Parathyroid adenoma (tissue), 2 donors: Measurements from ENCODE around the gene SHANK1.
"Not testable (repeated sequence)": the region's sequence is repeated elsewhere in the genome, so short reads cannot be mapped to it uniquely, and the experiment has no call there.

Experiments
- H2AFZ ChIP-seq: fragments of 300-600 bp; sonication (generic); one replicate; pipeline ENCODE4 v1.7.0; 2017; ENCODE audit warnings: antibody characterized with exemption, mild to moderate bottlenecking
- H3K27ac ChIP-seq: fragments of 300-600 bp; sonication (generic); one replicate; pipeline ENCODE4 v1.7.0; 2017
- H3K27me3 ChIP-seq: fragments of 300-600 bp; sonication (generic); one replicate; pipeline ENCODE4 v1.7.0; 2017; ENCODE audit warnings: low read length; ENCODE audit not compliant: control insufficient read depth, insufficient read depth
- H3K36me3 ChIP-seq: fragments of 300-600 bp; sonication (generic); one replicate; pipeline ENCODE4 v1.7.0; 2017; ENCODE audit warnings: low read length; ENCODE audit not compliant: control insufficient read depth, insufficient read depth
- H3K4me1 ChIP-seq: fragments of 300-600 bp; sonication (generic); one replicate; pipeline ENCODE4 v1.7.0; 2017; ENCODE audit warnings: control low read depth
- H3K4me2 ChIP-seq: fragments of 300-600 bp; sonication (generic); one replicate; pipeline ENCODE4 v1.7.0; 2017; ENCODE audit warnings: low read length
- H3K4me3 ChIP-seq: fragments of 300-600 bp; sonication (generic); one replicate; pipeline ENCODE4 v1.7.0; 2017; ENCODE audit warnings: low read depth, low read length
- H3K79me2 ChIP-seq: fragments of 300-600 bp; sonication (generic); one replicate; pipeline ENCODE4 v1.7.0; 2017; ENCODE audit warnings: control low read depth
- H3K9ac ChIP-seq: fragments of 300-600 bp; sonication (generic); one replicate; pipeline ENCODE4 v1.7.0; 2017; ENCODE audit warnings: mild to moderate bottlenecking
- H3K9me3 ChIP-seq: fragments of 300-600 bp; sonication (generic); one replicate; pipeline ENCODE4 v1.7.0; 2017; ENCODE audit warnings: low read length; ENCODE audit not compliant: control insufficient read depth
- CTCF ChIP-seq: fragments of 300-600 bp; sonication (generic); IDR thresholded peaks from one replicate; pipeline ENCODE4 v1.7.0; 2017; ENCODE audit warnings: antibody characterized with exemption, mild to moderate bottlenecking
- donor health status: primary hyperparathyroidism.

SHANK1 gene

GRCh38 chr19:50759886-50760285 lies 40.3 kb upstream of the SHANK1 start:
- Histone ChIP-seq H3K79me2 (no peaks in the 10 kb centered on the region), H3K9me3 (no peaks in the 10 kb centered on the region), H3K27ac (no peak overlapping the region), H3K9ac (no peak overlapping the region), H3K36me3 (no peaks in the 10 kb centered on the region), H3K4me3 (no peak overlapping the region), H3K4me1 (peaks cover 5% of the 10 kb centered on the region), H2AFZ (no peak overlapping the region), H3K4me2 (no peak overlapping the region), H3K27me3 (no peaks in the 10 kb centered on the region)
- TF ChIP-seq CTCF = no peak

GRCh38 chr19:50759076-50759475 lies 39.5 kb upstream of the SHANK1 start:
- not testable (repeated sequence) for H2AFZ ChIP-seq, H3K4me2 ChIP-seq, H3K27me3 ChIP-seq, H3K4me1 ChIP-seq, H3K27ac ChIP-seq, H3K4me3 ChIP-seq, H3K9me3 ChIP-seq, H3K36me3 ChIP-seq, H3K9ac ChIP-seq, H3K79me2 ChIP-seq

GRCh38 chr19:50757624-50758023 lies 38.0 kb upstream of the SHANK1 start:
- H3K9ac ChIP-seq, H2AFZ ChIP-seq, H3K4me1 ChIP-seq, H3K9me3 ChIP-seq, H3K4me2 ChIP-seq, H3K27ac ChIP-seq, H3K4me3 ChIP-seq, H3K79me2 ChIP-seq, H3K27me3 ChIP-seq, H3K36me3 ChIP-seq: not testable (repeated sequence)

GRCh38 chr19:50756244-50756643 lies 36.6 kb upstream of the SHANK1 start:
- H3K9ac ChIP-seq, H2AFZ ChIP-seq, H3K9me3 ChIP-seq, H3K4me1 ChIP-seq, H3K27me3 ChIP-seq, H3K4me3 ChIP-seq, H3K79me2 ChIP-seq, H3K4me2 ChIP-seq, H3K36me3 ChIP-seq, H3K27ac ChIP-seq: not testable (repeated sequence)

GRCh38 chr19:50753879-50754278 lies 34.3 kb upstream of the SHANK1 start:
- no peak overlapping the region for H2AFZ ChIP-seq

GRCh38 chr19:50750010-50750409 lies 30.4 kb upstream of the SHANK1 start:
- Histone ChIP-seq H3K4me2 (no peak overlapping the region), H3K27me3 (no peaks in the 10 kb centered on the region), H3K79me2 (no peaks in the 10 kb centered on the region), H2AFZ (no peak overlapping the region), H3K4me3 (no peak overlapping the region), H3K9me3 (no peaks in the 10 kb centered on the region), H3K4me1 (peaks cover 2% of the 10 kb centered on the region), H3K36me3 (no peaks in the 10 kb centered on the region), H3K9ac (no peak overlapping the region), H3K27ac (no peak overlapping the region)
- no peak for TF ChIP-seq CTCF

More at GRCh38 chr19:50753879-50754278, 34.3 kb upstream of the SHANK1 start:
- H3K27ac ChIP-seq = no peak overlapping the region
- H3K4me2 ChIP-seq = no peak overlapping the region
- H3K27me3 ChIP-seq = no peaks in the 10 kb centered on the region
- no peaks in the 10 kb centered on the region for H3K9me3 ChIP-seq
- no peak overlapping the region for H3K4me3 ChIP-seq
- H3K4me1 ChIP-seq = peaks cover 2% of the 10 kb centered on the region
- H3K79me2 ChIP-seq = no peaks in the 10 kb centered on the region
- no peaks in the 10 kb centered on the region for H3K36me3 ChIP-seq
- TF ChIP-seq CTCF = no peak
- H3K9ac ChIP-seq = no peak overlapping the region
